Activated CD4-positive, alpha-beta T cell treated with anti-CD3 and anti-CD28 coated beads, Interleukin-2, amount 10 ng/mL, durations not matched to agents 7 days and 5 days (primary cell): ENCODE data around the gene PROB1. TPM values are rescaled to one million over a fixed set of nuclear protein-coding genes. Genes with fewer than 3 reads are reported as not detected.

Source experiments
- CTCF ChIA-PET: fragments of 350-600 bp; sonication (Branson Sonifier 250); formaldehyde crosslinking; loops from one replicate; lab custom pipeline; 2021; ENCODE audit warnings: antibody characterized with exemption; lab: Charles Lee
- POLR2A ChIA-PET: fragments of 350-600 bp; sonication (Branson Sonifier 250); formaldehyde crosslinking; loops from one replicate; lab custom pipeline; 2021; ENCODE audit warnings: antibody characterized with exemption; lab: Charles Lee
- DNase-seq: peaks from one replicate; pipeline ENCODE4 v3.0.0-alpha.2; 2020
- H3K27ac Mint-ChIP-seq: one replicate; pipeline ENCODE4 v1.8.0; 2021; ENCODE audit warnings: mild to moderate bottlenecking, moderate library complexity, mixed read lengths
- H3K27me3 Mint-ChIP-seq: one replicate; pipeline ENCODE4 v1.8.0; 2021; ENCODE audit warnings: mixed read lengths
- H3K36me3 Mint-ChIP-seq: one replicate; pipeline ENCODE4 v1.8.0; 2021; ENCODE audit warnings: low read depth, mixed read lengths
- H3K4me1 Mint-ChIP-seq: one replicate; pipeline ENCODE4 v1.8.0; 2021; ENCODE audit warnings: mixed read lengths
- H3K4me3 Mint-ChIP-seq: one replicate; pipeline ENCODE4 v1.8.0; 2021; ENCODE audit warnings: mild to moderate bottlenecking, moderate library complexity, mixed read lengths
- H3K9me3 Mint-ChIP-seq: one replicate; pipeline ENCODE4 v1.8.0; 2021; ENCODE audit warnings: mixed read lengths
- total RNA-seq, 2 experiments: library from RNA; stranded (reverse); gene quantifications; one replicate each; pipeline ENCODE4 v1.2.3, GENCODE V29; 2021

PROB1 gene
- total RNA-seq, 2 experiments from 2014 or later: 3.3 to 3.4 TPM

DNA sequence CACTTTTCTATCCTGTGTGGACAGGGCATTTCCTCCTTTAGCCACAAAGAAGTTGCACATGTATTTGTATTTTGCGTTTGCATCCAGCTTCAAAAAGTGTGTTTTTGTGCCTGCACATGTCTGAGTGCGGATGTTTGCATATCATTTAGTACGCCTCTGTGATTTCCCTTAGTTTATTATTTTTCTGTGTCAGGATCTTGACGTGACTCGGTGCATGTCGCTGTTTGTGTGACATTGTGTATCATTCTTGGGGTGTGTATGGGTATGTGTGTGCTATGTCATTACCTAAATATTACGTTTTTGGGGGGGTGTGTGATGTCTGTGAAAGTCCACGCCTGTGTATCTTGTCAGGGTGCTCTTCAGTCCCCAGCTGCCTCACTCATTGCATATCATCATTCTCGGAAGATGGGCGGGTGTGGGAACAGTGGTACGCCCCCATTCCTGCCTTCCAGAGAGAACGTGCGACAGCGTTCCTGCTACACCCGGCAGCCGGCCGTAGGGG lies 53.7 kb downstream of the PROB1 start:
- CTCF ChIA-PET: interaction anchor here (0.6 to 3.3 kb wide), 23 partner anchors 9 to 693 kb away, joined by 3 to 28 read pairs (median 5); partner anchors contain the start of gene MZB1
- POLR2A ChIA-PET: interaction anchor here (1.1 kb wide), 1 partner anchor 48 kb away, joined by 3 read pairs; the partner anchor contains the start of gene MATR3

More for the DNA sequence above, 53.7 kb downstream of the PROB1 start:
- Mint-ChIP-seq H3K9me3 (no peaks in the 10 kb centered on the region), H3K27ac (peak overlapping the region; percentile 99), H3K36me3 (peaks cover 15% of the 10 kb centered on the region), H3K4me1 (peaks cover 39% of the 10 kb centered on the region), H3K4me3 (peak overlapping the region; percentile 93), H3K27me3 (no peaks in the 10 kb centered on the region)
- DNase-seq: no peak

Other genes with a start within 250 kb of the PROB1 start
- gene SIL1, start 196.7 kb downstream of the PROB1 start, total RNA-seq: 1 to 10 TPM; 9.4 to 9.7 TPM
- gene MATR3, start 101.4 kb downstream of the PROB1 start, total RNA-seq: 100 to 1,000 TPM; 168 to 222 TPM
- 10 to 100 TPM; 87.0 to 96.0 TPM for gene PAIP2, start 53.2 kb downstream of the PROB1 start, total RNA-seq
- gene SLC23A1, start 11.8 kb downstream of the PROB1 start, total RNA-seq: under 1 TPM; 0.75 to 0.77 TPM
- 10 to 100 TPM; 12.7 to 13.4 TPM for gene MZB1, start 5.2 kb downstream of the PROB1 start, total RNA-seq
- gene SPATA24, start 9.0 kb upstream of the PROB1 start, total RNA-seq: 1 to 10 TPM; 5.5 to 7.2 TPM
- gene DNAJC18, start 44.4 kb upstream of the PROB1 start, total RNA-seq: 1 to 10 TPM; 4.5 to 6.8 TPM
- gene ECSCR, start 67.6 kb upstream of the PROB1 start, total RNA-seq: under 1 TPM; 0.45 to 0.73 TPM
- 1 to 10 TPM; 1.1 to 1.2 TPM for gene SMIM33, start 75.9 kb upstream of the PROB1 start, total RNA-seq
- gene STING1, start 87.7 kb upstream of the PROB1 start, total RNA-seq: 100 to 1,000 TPM; 175 TPM
- 100 to 1,000 TPM; 231 to 265 TPM for gene UBE2D2, start 166.2 kb upstream of the PROB1 start, total RNA-seq